K562 (cell line): ENCODE measurements around the gene GALR1. TPM values are rescaled to one million over a fixed set of nuclear protein-coding genes. Genes with fewer than 3 reads are reported as not detected.

Experiments
- ATAC-seq: fragments of 200-7000 bp; cut with Tn5 transposase; 3 replicates; pipeline ENCODE4 v1.9.1; 2020; ENCODE audit warnings: moderate library complexity
- BruUV-seq: library from RNA; stranded (reverse); fragments of 400-500 nt; replicated peaks from 2 replicates; lab custom pipeline; 2021; lab: Mats Ljungman, UMichigan
- CTCF ChIA-PET: fragments of 300-600 bp; formaldehyde crosslinking; extraction: SDS; loops from one replicate; lab custom pipeline; 2021; ENCODE audit warnings: low intra/inter-chr PET ratio; lab: Yijun Ruan, JAX
- POLR2A ChIA-PET: fragments of 300-600, 350-650 bp; sonication (Branson Sonifier 250); formaldehyde crosslinking; extraction: SDS; loops from one replicate; lab custom pipeline; 2021; ENCODE audit warnings: antibody characterized with exemption, inconsistent platforms; lab: Yijun Ruan, JAX
- DNase-seq, 4 experiments: peaks; one replicate each; pipeline versions ENCODE4 v3.0.0 to v3.0.0-alpha.2; 2011 to 2018; ENCODE audit warnings: low spot score in 3 of 4, mixed read lengths in 3 of 4; ENCODE audit errors: extremely low read depth in 1 of 4
- FAIRE-seq: peaks from 2 replicates; lab custom pipeline; 2011; peaks lifted over from hg19 to GRCh38; lab: Jason Lieb, UNC
- H2AFZ ChIP-seq: 2 replicates; pipeline ENCODE4 v1.6.0; 2011; ENCODE audit warnings: low read depth, low read length, control low read depth, inconsistent platforms
- H3K27ac ChIP-seq: fragments of 200-600 bp; 3 replicates; pipeline ENCODE4 v1.8.0; 2011; ENCODE audit warnings: low read depth, mild to moderate bottlenecking, control low read depth, inconsistent platforms, low read length, moderate library complexity, mixed read lengths; ENCODE audit errors: extremely low read depth
- H3K27me3 ChIP-seq, 2 experiments: fragments of 300-600 bp in 1 of 2; 2 replicates in 1 of 2; 3 replicates in 1 of 2; pipeline versions ENCODE4 v1.6.0 to v1.8.0; 2011; ENCODE audit warnings: inconsistent platforms in 2 of 2, low read length in 2 of 2, mild to moderate bottlenecking in 1 of 2, mixed read lengths in 1 of 2, moderate library complexity in 1 of 2; ENCODE audit not compliant: control insufficient read depth in 2 of 2, insufficient read depth in 2 of 2
- H3K36me3 ChIP-seq: fragments of 300-600 bp; 3 replicates; pipeline ENCODE4 v1.8.0; 2011; ENCODE audit warnings: mild to moderate bottlenecking, low read length, inconsistent platforms; ENCODE audit not compliant: control insufficient read depth, insufficient read depth
- H3K4me1 ChIP-seq, 2 experiments: fragments of 200-600 bp in 1 of 2; replicated peaks in 1 of 2; 2 replicates in 1 of 2; 3 replicates in 1 of 2; pipeline versions ENCODE4 v1.5.1 to v1.8.0; 2011; ENCODE audit warnings: inconsistent platforms in 2 of 2, low read length in 2 of 2, mild to moderate bottlenecking in 1 of 2, mixed read lengths in 1 of 2, moderate library complexity in 1 of 2; ENCODE audit not compliant: control insufficient read depth in 2 of 2, insufficient read depth in 2 of 2
- H3K4me2 ChIP-seq: 2 replicates; pipeline ENCODE4 v1.6.1; 2011; ENCODE audit warnings: low read length, control low read depth, inconsistent platforms, mixed read lengths; ENCODE audit not compliant: insufficient read depth
- H3K4me3 ChIP-seq: fragments of 200-600 bp; sonication (generic), shearing (Covaris generic); 2 replicates; pipeline ENCODE4 v1.5.1; 2016; ENCODE audit warnings: control low read depth, inconsistent platforms
- H3K79me2 ChIP-seq: fragments of 200-600 bp; 3 replicates; pipeline ENCODE4 v1.8.0; 2011; ENCODE audit warnings: low read length, inconsistent platforms; ENCODE audit not compliant: control insufficient read depth, insufficient read depth
- H3K9ac ChIP-seq, 2 experiments: 2 replicates each; pipeline versions ENCODE4 v1.6.0 to v1.6.1; 2011; ENCODE audit warnings: low read depth in 2 of 2, low read length in 2 of 2, control low read depth in 1 of 2, inconsistent platforms in 1 of 2, mild to moderate bottlenecking in 1 of 2, mixed read lengths in 1 of 2; ENCODE audit not compliant: insufficient read depth in 1 of 2
- H3K9me1 ChIP-seq: one replicate; pipeline ENCODE4 v1.6.0; 2011; ENCODE audit warnings: inconsistent platforms, mild to moderate bottlenecking, low read length, moderate library complexity; ENCODE audit not compliant: control insufficient read depth, insufficient read depth
- H3K9me3 ChIP-seq: replicated peaks from 2 replicates; pipeline ENCODE4 v1.5.1; 2011; ENCODE audit warnings: low read depth, low read length, inconsistent platforms; ENCODE audit not compliant: control insufficient read depth, insufficient read depth
- H4K20me1 ChIP-seq: replicated peaks from 2 replicates; pipeline ENCODE4 v1.6.1; 2011; ENCODE audit warnings: low read length, inconsistent platforms, mixed read lengths; ENCODE audit not compliant: control insufficient read depth, insufficient read depth
- DEAF1 ChIP-seq: fragments of 450-650 bp; formaldehyde crosslinking; IDR thresholded peaks from 2 replicates; pipeline ENCODE4 v1.4.0; 2020; ENCODE audit warnings: mild to moderate bottlenecking, moderate library complexity
- EP300 ChIP-seq: IDR thresholded peaks from 2 replicates; pipeline ENCODE4 v1.6.1; 2012; ENCODE audit warnings: low read length, improper control_type of control experiment
- GABPB1 ChIP-seq: sonication (generic); formaldehyde crosslinking; IDR thresholded peaks from 2 replicates; pipeline ENCODE4 v1.8.0; 2022; ENCODE audit warnings: mild to moderate bottlenecking, missing genetic modification reagents
- KLF6 ChIP-seq: fragments of 250-450 bp; sonication (Bioruptor Pico); IDR thresholded peaks from 2 replicates; pipeline ENCODE4 v1.4.0; 2020; ENCODE audit warnings: mild to moderate bottlenecking, moderate library complexity, borderline replicate concordance
- MIER1 ChIP-seq: fragments of 450-650 bp; IDR thresholded peaks from 2 replicates; pipeline ENCODE4 v1.6.1; 2016; ENCODE audit warnings: antibody characterized with exemption, mild to moderate bottlenecking, low read depth
- MXI1 ChIP-seq: IDR thresholded peaks from 2 replicates; pipeline ENCODE4 v1.6.1; 2011; ENCODE audit warnings: low read depth, mild to moderate bottlenecking, improper control_type of control experiment, low read length
- NFYB ChIP-seq: IDR thresholded peaks from 2 replicates; pipeline ENCODE4 v1.6.1; 2011; ENCODE audit warnings: mild to moderate bottlenecking, moderate library complexity; ENCODE audit not compliant: insufficient read length; ENCODE audit errors: extremely low read depth
- SRSF3 ChIP-seq: fragments of 200-400 bp; formaldehyde crosslinking; IDR thresholded peaks from 2 replicates; pipeline ENCODE4 v1.6.1; 2016; ENCODE audit warnings: mild to moderate bottlenecking, low read length, moderate library complexity; ENCODE audit not compliant: insufficient read depth
- TCF7 ChIP-seq: sonication (generic); IDR thresholded peaks from 2 replicates; pipeline ENCODE4 v1.6.1; 2016; ENCODE audit warnings: antibody characterized with exemption, borderline replicate concordance
- TEAD1 ChIP-seq, 2 experiments: fragments of 450-650 bp in 1 of 2; sonication (generic) in 1 of 2; formaldehyde crosslinking; IDR thresholded peaks; 2 replicates each; pipeline versions ENCODE4 v1.4.0 to v1.8.0; 2020 to 2022; ENCODE audit warnings: mild to moderate bottlenecking in 2 of 2, missing genetic modification reagents in 1 of 2
- TSHZ1 ChIP-seq: fragments of 250-450 bp; sonication (Bioruptor Pico); IDR thresholded peaks from 2 replicates; pipeline ENCODE4 v1.4.0; 2020; ENCODE audit warnings: mild to moderate bottlenecking, moderate library complexity
- ZNF184 ChIP-seq: sonication (generic); formaldehyde crosslinking; IDR thresholded peaks from 2 replicates; pipeline ENCODE4 v1.5.0; 2020; ENCODE audit warnings: missing genetic modification reagents
- ZNF324 ChIP-seq: fragments of 250-450 bp; sonication (Bioruptor Pico); IDR thresholded peaks from 2 replicates; pipeline ENCODE4 v1.4.0; 2020; ENCODE audit warnings: mild to moderate bottlenecking
- ZNF76 ChIP-seq: fragments of 250-450 bp; sonication (Bioruptor Pico); IDR thresholded peaks from 2 replicates; pipeline ENCODE4 v1.4.0; 2020; ENCODE audit warnings: mild to moderate bottlenecking, moderate library complexity, borderline replicate concordance
- WGBS: fragments of 100-300 bp; shearing (Covaris generic); methylation state at CpG from one replicate; pipeline ENCODE4 v1.1.6; 2016; ENCODE audit warnings: low coverage, mixed read lengths; ENCODE audit not compliant: insufficient coverage; ENCODE audit errors: missing lambda C conversion rate; 5-methylcytosine and 5-hydroxymethylcytosine counted together
- in situ Hi-C: fragments of 300-500 bp; cut with MboI; formaldehyde crosslinking; loops from 4 replicates; pipeline ENCODE4 v1.15.0; 2018; ENCODE audit warnings: inconsistent platforms, mixed read lengths
- intact Hi-C: fragments of 100-400 bp; cut with micrococcal nuclease; formaldehyde crosslinking; loops from 2 replicates; pipeline ENCODE4 v1.14.2; 2022
- polyA plus RNA-seq, 8 experiments: library from polyadenylated mRNA; depleted of rRNA in 4 of 8; stranded (reverse) in 5 of 8; unstranded in 3 of 8; fragments of >200 nt; fragmentation: Nextera tagmentation in 2 of 8; fragmentation: Illumina TruSeq in 1 of 8; extraction: Ambion mirVana in 2 of 8; extraction: Trizol in 1 of 8; gene quantifications; 2 replicates each; pipeline versions ENCODE4 v1.2.1 to v1.2.3, GENCODE V29; 2011 to 2014; ENCODE audit warnings: inconsistent platforms in 1 of 8, missing spikeins in 1 of 8
- total RNA-seq, 7 experiments: library from RNA; depleted of rRNA in 6 of 7; stranded (reverse); fragments of >200 nt in 6 of 7; fragmentation: Illumina TruSeq in 2 of 7; extraction: Trizol in 2 of 7; gene quantifications; 2 replicates each; pipeline versions ENCODE4 v1.2.1 to v1.2.3, GENCODE V29; 2011 to 2021; ENCODE audit warnings: low replicate concordance in 1 of 7

GALR1 gene
- total and polyA plus RNA-seq, 9 of the 15 experiments (the other 6 are each of a cell fraction or from before 2014, with no cell fraction given) = not detected

GRCh38 chr18:77220726-77221125 is 28.9 kb upstream of the GALR1 start:
- intact Hi-C loops (no loop called here), in situ Hi-C loops (no loop called here)
- Histone ChIP-seq H3K36me3 (no peaks in the 10 kb centered on the region), H3K4me1 (no peaks in the 10 kb centered on the region), H3K4me3 (no peak overlapping the region), H3K9ac (no peak overlapping the region), H3K27me3 (no peaks in the 10 kb centered on the region; a peak in 1 of 5 replicates), H3K9me1 (no peaks in the 10 kb centered on the region), H3K79me2 (no peaks in the 10 kb centered on the region), H3K27ac (no peak overlapping the region), H3K9me3 (no peaks in the 10 kb centered on the region), H4K20me1 (no peaks in the 10 kb centered on the region)
- no TSS peak for BruUV-seq
- CTCF ChIA-PET = no interaction called here
- no peak for DNase-seq
- POLR2A ChIA-PET = interaction anchor here (0.6 to 1.2 kb wide), 2 partner anchors 10 to 254 kb away, joined by 3 to 4 read pairs; no protein-coding TSS in a partner anchor
- no peak for FAIRE-seq
- WGBS = 0% methylated on average over 2 of the region's 3 CpGs
- TF ChIP-seq ZNF184 (CRISPR knock-in tag) (no peak), DEAF1 (no peak), MIER1 (no peak), TSHZ1 (CRISPR knock-in tag) (no peak), MXI1 (no peak), TCF7 (no peak), SRSF3 (no peak), ZNF324 (no peak), KLF6 (no peak), EP300 (no peak), GABPB1 (CRISPR knock-in tag) (no peak), TEAD1 (CRISPR knock-in tag; IDR thresholded peaks at IDR 0.05) (no peak), ZNF76 (CRISPR knock-in tag) (no peak), NFYB (no peak)
- TF ChIP-seq, all 486 proteins: peak for 0
- Histone ChIP-seq H2AFZ (no peak overlapping the region), H3K4me2 (no peak overlapping the region)
- ATAC-seq = no peak
